HepG2 (cell line): Measurements from ENCODE around the gene CEACAM8. TPM values are rescaled to one million over a fixed set of nuclear protein-coding genes. Genes with fewer than 3 reads are reported as not detected.
A peak's percentile ranks its signal among the peaks of the same experiment; 100 is the strongest.

ENCODE experiments used
- ATAC-seq: fragments of 200-7000 bp; cut with Tn5 transposase; 3 replicates; pipeline ENCODE4 v1.9.1; 2020; ENCODE audit warnings: mild to moderate bottlenecking, moderate library complexity
- BruUV-seq: library from RNA; stranded (reverse); fragments of 400-500 nt; replicated peaks from 2 replicates; lab custom pipeline; 2021; lab: Mats Ljungman, UMichigan
- CTCF ChIA-PET: fragments of 300-600 bp; formaldehyde crosslinking; extraction: SDS; loops from one replicate; lab custom pipeline; 2021; ENCODE audit warnings: low total read pairs, inconsistent platforms, low intra/inter-chr PET ratio; lab: Yijun Ruan, JAX
- POLR2A ChIA-PET: fragments of 350-600 bp; sonication (Branson Sonifier 250); formaldehyde crosslinking; loops from one replicate; lab custom pipeline; 2020; ENCODE audit warnings: antibody characterized with exemption, inconsistent platforms; lab: Yijun Ruan, JAX
- DNase-seq: peaks from one replicate; pipeline ENCODE4 v3.0.0-alpha.2; 2015; ENCODE audit warnings: low spot score
- FAIRE-seq: peaks from 3 replicates; lab custom pipeline; 2011; peaks lifted over from hg19 to GRCh38; lab: Jason Lieb, UNC
- H2AFZ ChIP-seq: one replicate; pipeline ENCODE4 v1.6.1; 2011; ENCODE audit warnings: low read length, inconsistent platforms
- H3K27ac ChIP-seq: fragments of 300-600 bp; 3 replicates; pipeline ENCODE4 v1.8.0; 2011; ENCODE audit warnings: mixed run types, mild to moderate bottlenecking, mixed read lengths, low read length, inconsistent platforms; ENCODE audit not compliant: insufficient read depth; ENCODE audit errors: extremely low read length
- H3K27me3 ChIP-seq, 2 experiments: fragments of 200-600 bp in 1 of 2; 2 replicates in 1 of 2; 3 replicates in 1 of 2; pipeline versions ENCODE4 v1.6.0 to v1.8.0; 2011; ENCODE audit warnings: low read length in 2 of 2, mild to moderate bottlenecking in 2 of 2, moderate library complexity in 2 of 2, inconsistent platforms in 1 of 2; ENCODE audit not compliant: insufficient read depth in 2 of 2, control insufficient read depth in 1 of 2
- H3K36me3 ChIP-seq, 2 experiments: fragments of 200-600 bp in 1 of 2; replicated peaks in 1 of 2; 2 replicates in 1 of 2; 3 replicates in 1 of 2; pipeline versions ENCODE4 v1.5.1 to v1.8.0; 2011; ENCODE audit warnings: low read length in 2 of 2, inconsistent platforms in 1 of 2; ENCODE audit not compliant: insufficient read depth in 2 of 2, control insufficient read depth in 1 of 2
- H3K4me1 ChIP-seq: 2 replicates; pipeline ENCODE4 v1.5.1; 2012; ENCODE audit warnings: low read length, inconsistent platforms; ENCODE audit not compliant: insufficient read depth
- H3K4me2 ChIP-seq: 2 replicates; pipeline ENCODE4 v1.6.0; 2011; ENCODE audit warnings: low read depth, low read length, inconsistent platforms
- H3K4me3 ChIP-seq, 3 experiments: fragments of 200-600 bp in 1 of 3; sonication (generic), shearing (Covaris generic) in 1 of 3; replicated peaks in 1 of 3; 2 replicates each; pipeline ENCODE4 v1.5.1; 2011 to 2016; ENCODE audit warnings: low read length in 3 of 3, inconsistent platforms in 2 of 3, low read depth in 2 of 3, mild to moderate bottlenecking in 2 of 3, control low read depth in 1 of 3, mixed read lengths in 1 of 3; ENCODE audit not compliant: insufficient read depth in 1 of 3
- H3K79me2 ChIP-seq: one replicate; pipeline ENCODE4 v1.6.1; 2011; ENCODE audit warnings: low read length, inconsistent platforms; ENCODE audit not compliant: insufficient read depth
- H3K9ac ChIP-seq: 2 replicates; pipeline ENCODE4 v1.6.0; 2011; ENCODE audit warnings: mild to moderate bottlenecking, low read depth, low read length, inconsistent platforms; ENCODE audit not compliant: insufficient read depth
- H3K9me3 ChIP-seq: 2 replicates; pipeline ENCODE4 v1.5.1; 2012; ENCODE audit warnings: mild to moderate bottlenecking, low read length
- H4K20me1 ChIP-seq: 2 replicates; pipeline ENCODE4 v1.6.0; 2011; ENCODE audit warnings: inconsistent platforms, mild to moderate bottlenecking, low read length, moderate library complexity; ENCODE audit not compliant: insufficient read depth
- CCAR2 ChIP-seq: fragments of 200-400 bp; formaldehyde crosslinking; optimal IDR thresholded peaks from 2 replicates; pipeline ENCODE3; 2018; ENCODE audit warnings: low read depth, mild to moderate bottlenecking, low read length, moderate library complexity
- ETV5 ChIP-seq: IDR thresholded peaks from 2 replicates; pipeline ENCODE4 v1.6.1; 2018; ENCODE audit warnings: missing biosample characterization, missing genetic modification reagents, inconsistent platforms, borderline replicate concordance
- HNRNPK ChIP-seq: fragments of 200-400 bp; formaldehyde crosslinking; IDR thresholded peaks from 2 replicates; pipeline ENCODE4 v1.6.1; 2018; ENCODE audit warnings: low read length, low read depth, moderate library complexity, mild to moderate bottlenecking; ENCODE audit not compliant: poor library complexity, severe bottlenecking
- MAFK ChIP-seq, 2 experiments: IDR thresholded peaks in 1 of 2; conservative IDR thresholded peaks in 1 of 2; 2 replicates each; pipeline ENCODE4 v1.6.1; 2011; ENCODE audit warnings: improper control_type of control experiment in 2 of 2, low read length in 2 of 2
- NFATC3 ChIP-seq: sonication (generic); formaldehyde crosslinking; IDR thresholded peaks from 2 replicates; pipeline ENCODE4 v1.5.1; 2020; ENCODE audit warnings: mild to moderate bottlenecking, missing genetic modification reagents
- NFYC ChIP-seq: IDR thresholded peaks from 2 replicates; pipeline ENCODE4 v1.6.1; 2016; ENCODE audit warnings: missing genetic modification reagents, missing compliant biosample characterization
- PBX2 ChIP-seq: IDR thresholded peaks from 2 replicates; pipeline ENCODE4 v1.6.1; 2016; ENCODE audit warnings: control low read depth
- RCOR2 ChIP-seq: IDR thresholded peaks from 2 replicates; pipeline ENCODE4 v1.6.1; 2016; ENCODE audit warnings: missing biosample characterization, missing genetic modification reagents
- RFX3 ChIP-seq: IDR thresholded peaks from 2 replicates; pipeline ENCODE4 v1.6.1; 2016; ENCODE audit warnings: missing biosample characterization, missing genetic modification reagents
- RXRB ChIP-seq: IDR thresholded peaks from 2 replicates; pipeline ENCODE4 v1.6.1; 2016; ENCODE audit warnings: borderline replicate concordance, missing genetic modification reagents, missing compliant biosample characterization
- SPEN ChIP-seq: sonication (generic); formaldehyde crosslinking; IDR thresholded peaks from 2 replicates; pipeline ENCODE4 v1.5.1; 2020; ENCODE audit warnings: low read depth, mild to moderate bottlenecking, missing genetic modification reagents
- THAP7 ChIP-seq: sonication (generic); formaldehyde crosslinking; IDR thresholded peaks from 2 replicates; pipeline ENCODE4 v1.8.1; 2023; ENCODE audit warnings: mild to moderate bottlenecking, missing genetic modification reagents
- TP53 ChIP-seq: sonication (generic); formaldehyde crosslinking; conservative IDR thresholded peaks from 2 replicates; pipeline ENCODE4 v1.4.0; 2020; ENCODE audit warnings: missing genetic modification reagents
- XRCC5 ChIP-seq: fragments of 200-400 bp; formaldehyde crosslinking; optimal IDR thresholded peaks from 2 replicates; pipeline ENCODE3; 2017; ENCODE audit warnings: mild to moderate bottlenecking, low read length
- ZBTB8A ChIP-seq: sonication (generic); formaldehyde crosslinking; IDR thresholded peaks from 2 replicates; pipeline ENCODE4 v1.4.0; 2020; ENCODE audit warnings: mild to moderate bottlenecking, low read depth, missing genetic modification reagents, borderline replicate concordance
- ZNF34 ChIP-seq: sonication (generic); formaldehyde crosslinking; IDR thresholded peaks from 2 replicates; pipeline ENCODE4 v1.4.0; 2020; ENCODE audit warnings: mild to moderate bottlenecking, missing genetic modification reagents, borderline replicate concordance
- ZNF567 ChIP-seq: sonication (generic); formaldehyde crosslinking; IDR thresholded peaks from 2 replicates; pipeline ENCODE4 v1.8.1; 2023; ENCODE audit warnings: mild to moderate bottlenecking, missing genetic modification reagents, borderline replicate concordance
- ZNF572 ChIP-seq: sonication (generic); formaldehyde crosslinking; IDR thresholded peaks from 2 replicates; pipeline ENCODE4 v1.5.1; 2020; ENCODE audit warnings: mild to moderate bottlenecking, missing genetic modification reagents
- ZNF678 ChIP-seq: sonication (generic); formaldehyde crosslinking; IDR thresholded peaks from 2 replicates; pipeline ENCODE4 v1.4.0; 2020; ENCODE audit warnings: mild to moderate bottlenecking, missing genetic modification reagents
- ZSCAN22 ChIP-seq: sonication (generic); formaldehyde crosslinking; IDR thresholded peaks from 2 replicates; pipeline ENCODE4 v1.4.0; 2020; ENCODE audit warnings: mild to moderate bottlenecking, missing genetic modification reagents
- WGBS: methylation state at CpG from one replicate; pipeline ENCODE4 v1.1.6; 2017; ENCODE audit warnings: low lambda C conversion rate; 5-methylcytosine and 5-hydroxymethylcytosine counted together
- in situ Hi-C: cut with HindIII; loops from 2 replicates; pipeline ENCODE4 v1.10.0; 2017; ENCODE audit warnings: low pct_unique_long_range_greater_than_20kb; ENCODE audit not compliant: extremely low pct_ligation_motif_present
- intact Hi-C: fragments of 100-400 bp; cut with micrococcal nuclease; formaldehyde crosslinking; loops from one replicate; pipeline ENCODE4 v1.10.0; 2022; ENCODE audit not compliant: unreplicated experiment
- polyA plus RNA-seq, 8 experiments: library from polyadenylated mRNA; depleted of rRNA in 3 of 8; stranded (reverse) in 7 of 8; unstranded in 1 of 8; fragments of >200 nt; fragmentation: Illumina TruSeq in 4 of 8; extraction: Trizol in 4 of 8; gene quantifications; 2 replicates each; pipeline versions ENCODE4 v1.2.1 to v1.2.3, GENCODE V29; 2011 to 2016; ENCODE audit warnings: low read depth in 4 of 8, missing spikeins in 1 of 8, mixed read lengths in 1 of 8; ENCODE audit not compliant: insufficient read depth in 1 of 8
- total RNA-seq, 5 experiments: library from RNA; depleted of rRNA; stranded (reverse); fragments of >200 nt; fragmentation: Illumina TruSeq; extraction: Trizol; gene quantifications; 2 replicates each; pipeline ENCODE4 v1.2.3, GENCODE V29; 2016; ENCODE audit warnings: low read depth in 1 of 5
- TF ChIP-seq, protein P1 (sequence below): sonication (generic); formaldehyde crosslinking; IDR thresholded peaks from 2 replicates; pipeline ENCODE4 v1.4.0; 2020; ENCODE audit warnings: mild to moderate bottlenecking, missing genetic modification reagents
- TF ChIP-seq, protein P2 (sequence below): sonication (generic); formaldehyde crosslinking; IDR thresholded peaks from 2 replicates; pipeline ENCODE4 v1.5.0; 2020; ENCODE audit warnings: mild to moderate bottlenecking, missing genetic modification reagents, moderate library complexity

CEACAM8 gene
- total and polyA plus RNA-seq, 2 of the 13 experiments (the other 11 are each of a cell fraction or from before 2014, with no cell fraction given), result not detected

- Histone ChIP-seq H4K20me1 (no peaks in the 10 kb centered on the region), H3K36me3 (no peaks in the 10 kb centered on the region), H3K4me2 (no peak overlapping the region), H2AFZ (no peak overlapping the region), H3K79me2 (no peaks in the 10 kb centered on the region), H3K4me1 (no peaks in the 10 kb centered on the region), H3K9me3 (no peaks in the 10 kb centered on the region), H3K9ac (no peak overlapping the region), H3K4me3 (no peak overlapping the region), H3K27ac (no peak overlapping the region), H3K27me3 (peaks cover 0 to 14% of the 10 kb centered on the region in 2 experiments; a peak in 3 of 5 replicates)
- FAIRE-seq (peak; percentile 63), DNase-seq (peak; percentile 32), ATAC-seq (peak; percentile 62)
- intact Hi-C loops (no loop called here), in situ Hi-C loops (no loop called here)
- no TSS peak for BruUV-seq
- ChIA-PET CTCF (no interaction called here), POLR2A (no interaction called here)
- WGBS, result 10% methylated on average over 5 of the region's 5 CpGs
- TF ChIP-seq ETV5 (CRISPR knock-in tag) (no peak), ZNF572 (CRISPR knock-in tag) (no peak), ZNF567 (0 out of 2 replicates have a peak, but pooled peaks have one; percentile 56), ZSCAN22 (no peak), RFX3 (CRISPR knock-in tag) (no peak), MAFK (conservative IDR thresholded peaks at IDR 0.05 in 1 of 2, IDR thresholded peaks at IDR 0.05 in 1 of 2; ENCODE audit: low read length in 2 of 2) (peak; percentile 42 to 53; a peak in 3 of 4 replicates), PBX2 (no peak), CCAR2 (no peak), SPEN (CRISPR knock-in tag) (no peak), NFATC3 (CRISPR knock-in tag) (no peak), RCOR2 (CRISPR knock-in tag) (no peak), NFYC (no peak), THAP7 (no peak), XRCC5 (peak; percentile 26), ZNF678 (CRISPR knock-in tag) (no peak), ZNF34 (CRISPR knock-in tag) (no peak), RXRB (CRISPR knock-in tag) (no peak), ZBTB8A (CRISPR knock-in tag) (no peak), HNRNPK (no peak), TP53 (CRISPR knock-in tag) (no peak)
- TF ChIP-seq, protein P1, sequence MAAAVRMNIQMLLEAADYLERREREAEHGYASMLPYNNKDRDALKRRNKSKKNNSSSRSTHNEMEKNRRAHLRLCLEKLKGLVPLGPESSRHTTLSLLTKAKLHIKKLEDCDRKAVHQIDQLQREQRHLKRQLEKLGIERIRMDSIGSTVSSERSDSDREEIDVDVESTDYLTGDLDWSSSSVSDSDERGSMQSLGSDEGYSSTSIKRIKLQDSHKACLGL (CRISPR knock-in tag), result no peak
- TF ChIP-seq, protein P2, sequence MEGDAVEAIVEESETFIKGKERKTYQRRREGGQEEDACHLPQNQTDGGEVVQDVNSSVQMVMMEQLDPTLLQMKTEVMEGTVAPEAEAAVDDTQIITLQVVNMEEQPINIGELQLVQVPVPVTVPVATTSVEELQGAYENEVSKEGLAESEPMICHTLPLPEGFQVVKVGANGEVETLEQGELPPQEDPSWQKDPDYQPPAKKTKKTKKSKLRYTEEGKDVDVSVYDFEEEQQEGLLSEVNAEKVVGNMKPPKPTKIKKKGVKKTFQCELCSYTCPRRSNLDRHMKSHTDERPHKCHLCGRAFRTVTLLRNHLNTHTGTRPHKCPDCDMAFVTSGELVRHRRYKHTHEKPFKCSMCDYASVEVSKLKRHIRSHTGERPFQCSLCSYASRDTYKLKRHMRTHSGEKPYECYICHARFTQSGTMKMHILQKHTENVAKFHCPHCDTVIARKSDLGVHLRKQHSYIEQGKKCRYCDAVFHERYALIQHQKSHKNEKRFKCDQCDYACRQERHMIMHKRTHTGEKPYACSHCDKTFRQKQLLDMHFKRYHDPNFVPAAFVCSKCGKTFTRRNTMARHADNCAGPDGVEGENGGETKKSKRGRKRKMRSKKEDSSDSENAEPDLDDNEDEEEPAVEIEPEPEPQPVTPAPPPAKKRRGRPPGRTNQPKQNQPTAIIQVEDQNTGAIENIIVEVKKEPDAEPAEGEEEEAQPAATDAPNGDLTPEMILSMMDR (CRISPR knock-in tag), result peak; percentile 79
Observed at GRCh38 chr19:42634409-42635232, 39.9 kb upstream of the CEACAM8 start.
